HG02763 (cell line): ENCODE data around the gene RGS8.
"Not testable (repeated sequence)": the region's sequence is repeated elsewhere in the genome, so short reads cannot be mapped to it uniquely, and the experiment has no call there.

Experiments used
- ATAC-seq: cut with Tn5 transposase; IDR thresholded peaks from one replicate; pipeline ENCODE4 v1.9.1; 2021; ENCODE audit warnings: mild to moderate bottlenecking, moderate library complexity; ENCODE audit not compliant: unreplicated experiment

The RGS8 gene

DNA sequence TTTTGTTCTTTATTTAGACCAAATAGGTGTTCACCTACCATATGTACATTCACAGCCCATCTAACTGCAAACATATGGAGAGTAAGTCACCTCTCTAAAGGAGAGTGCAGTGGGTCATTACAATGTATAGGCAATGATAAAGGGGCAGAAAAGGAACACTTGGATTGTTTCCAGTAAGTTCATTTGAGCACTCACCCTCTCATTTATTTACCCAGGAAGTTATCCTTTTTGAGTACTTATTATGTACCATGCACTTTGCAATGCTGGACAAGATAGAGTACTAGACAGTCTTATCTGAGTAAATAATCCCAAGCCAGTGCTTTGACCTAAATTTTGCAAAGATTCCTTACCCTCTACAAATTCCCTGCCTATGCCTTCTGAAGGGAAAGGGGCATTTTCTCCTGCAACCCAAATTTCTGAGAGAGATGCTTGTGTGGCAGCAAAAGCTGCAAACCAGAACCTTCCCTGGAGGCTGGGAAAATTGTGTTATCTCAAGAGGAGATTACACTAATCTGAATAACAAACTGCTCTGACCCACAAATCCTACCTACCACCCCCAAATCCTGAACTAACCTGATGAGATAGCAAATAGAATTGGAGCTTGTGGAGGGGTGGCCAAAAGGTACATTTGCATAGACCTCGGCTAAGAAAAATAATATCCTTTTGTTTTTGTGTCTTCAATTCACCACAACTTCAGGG, 18.6 kb upstream of the RGS8 start:
- ATAC-seq, result no peak

DNA sequence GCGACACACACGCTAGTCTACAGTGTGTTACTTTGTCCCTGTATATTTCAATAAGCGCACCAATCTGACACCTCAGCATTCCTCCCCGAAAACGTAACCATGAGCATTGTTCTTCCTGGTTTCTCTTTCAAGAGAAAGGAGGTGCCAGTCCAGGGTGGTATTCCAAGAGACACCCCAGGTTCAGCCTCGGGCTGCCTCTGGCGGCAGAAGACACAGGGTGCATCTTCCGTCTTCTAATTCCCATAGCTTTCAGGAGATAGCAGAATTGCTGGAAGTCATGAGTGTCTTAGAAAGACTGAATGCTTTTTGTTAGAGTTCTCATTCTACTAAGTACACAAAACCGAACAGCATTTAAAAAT, 15.9 kb upstream of the RGS8 start:
- no peak for ATAC-seq

DNA sequence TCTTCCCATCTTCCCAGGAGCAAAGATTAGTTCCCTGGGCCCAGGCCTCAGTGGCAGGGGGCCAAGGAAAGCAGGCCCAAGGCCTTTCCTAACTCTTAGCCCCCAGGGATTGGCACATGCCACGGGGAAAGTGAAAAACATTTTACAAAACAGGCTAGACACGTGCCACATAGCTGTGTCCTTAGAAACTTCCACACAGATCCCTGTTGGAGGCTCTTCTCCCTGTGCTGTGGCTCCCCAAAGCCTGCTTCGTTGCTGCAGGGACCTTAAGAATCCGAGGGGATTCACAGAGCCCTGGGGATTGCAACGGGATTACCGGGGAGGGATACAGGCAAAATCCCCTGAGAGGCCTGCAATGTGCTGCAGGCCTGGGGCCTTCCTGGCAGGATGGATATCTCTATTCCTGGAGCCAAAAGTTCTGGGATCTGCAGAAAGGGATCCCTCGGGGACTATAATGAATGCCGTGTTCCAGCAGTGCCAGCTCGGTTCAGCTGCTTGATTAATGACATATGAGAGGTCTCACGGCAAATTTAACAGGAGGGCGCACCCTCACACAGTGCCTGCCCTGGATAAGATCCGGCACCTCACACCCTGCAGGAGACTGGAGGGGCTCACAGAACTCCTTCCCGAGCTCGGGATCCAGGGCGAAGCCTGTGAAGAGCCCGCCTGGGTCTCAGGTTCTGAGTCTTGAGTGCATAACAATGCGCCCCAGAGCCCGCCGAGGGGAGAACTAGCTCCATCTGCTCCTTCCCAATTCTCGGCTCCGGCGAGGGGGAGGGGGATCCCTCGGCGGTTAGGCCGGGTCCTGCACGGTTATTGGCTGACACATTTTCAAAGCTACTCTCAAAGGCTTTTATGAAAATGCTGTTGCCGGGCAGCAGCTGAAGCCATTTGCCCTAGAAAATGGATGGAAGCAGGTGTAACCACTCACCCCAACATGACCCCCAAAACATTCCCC, 15.3 kb upstream of the RGS8 start:
- no peak for ATAC-seq

DNA sequence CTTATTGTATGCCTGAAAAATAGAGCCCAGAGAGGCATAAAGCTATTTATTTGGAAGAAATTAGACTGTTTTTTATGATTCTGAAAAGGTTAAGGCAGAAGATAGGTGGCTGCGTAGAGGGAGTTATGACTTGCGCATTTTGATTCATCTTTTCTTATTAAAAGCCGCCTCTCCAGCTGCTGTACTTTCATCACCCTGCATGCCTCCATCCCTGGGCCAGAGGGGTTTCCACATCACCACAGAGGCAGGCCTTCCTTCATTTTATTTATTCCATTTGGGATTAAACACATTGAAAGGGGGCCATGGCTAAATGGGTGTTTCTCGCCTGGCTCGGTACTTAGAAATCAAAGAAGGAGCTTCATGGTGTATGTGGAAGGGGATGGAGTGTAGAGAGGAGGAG, 14.6 kb upstream of the RGS8 start:
- no peak for ATAC-seq

DNA sequence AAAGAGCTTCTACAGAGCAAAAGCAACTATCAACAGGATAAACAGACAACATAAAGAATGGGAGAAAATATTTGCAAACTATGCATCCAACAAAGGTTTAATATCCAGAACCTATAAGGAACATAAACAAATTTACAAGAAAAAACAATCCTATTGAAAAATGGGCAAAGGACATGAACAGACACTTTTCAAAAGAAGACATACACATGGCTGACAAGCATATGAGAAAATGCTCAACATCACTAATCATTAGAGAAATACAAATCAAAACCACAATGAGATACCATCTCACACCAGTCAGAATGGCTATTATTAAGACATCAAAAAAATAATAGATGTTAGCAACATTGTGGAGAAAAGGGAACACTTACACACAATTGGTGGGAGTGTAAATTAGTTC, 8.8 kb upstream of the RGS8 start:
- not testable (repeated sequence) for ATAC-seq

DNA sequence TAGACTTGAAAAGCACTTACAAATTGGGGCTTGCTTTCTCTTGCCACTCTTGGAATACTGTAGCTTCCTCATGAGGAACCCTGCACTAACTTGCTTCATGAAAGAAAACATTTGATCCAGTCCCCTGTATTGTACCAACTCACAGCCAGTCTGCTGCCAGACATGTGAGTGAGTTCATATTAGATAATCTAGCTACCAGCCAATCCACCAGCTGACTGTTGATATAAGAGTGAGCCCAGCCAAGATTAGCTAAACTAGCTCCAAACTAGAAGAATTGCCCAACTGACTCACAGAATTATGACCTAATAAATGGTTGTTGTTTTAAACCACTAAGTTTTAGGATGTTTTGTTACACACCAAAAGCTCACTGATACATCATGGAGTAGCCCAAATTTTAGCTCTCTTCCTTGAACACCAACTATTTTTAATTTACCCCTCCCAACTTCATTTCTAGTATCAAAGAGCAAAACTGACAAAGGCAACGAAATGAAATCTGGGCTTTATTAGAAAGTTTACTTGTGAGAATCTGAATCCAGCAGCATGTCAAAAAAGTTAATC, 6.6 kb upstream of the RGS8 start:
- no peak for ATAC-seq

DNA sequence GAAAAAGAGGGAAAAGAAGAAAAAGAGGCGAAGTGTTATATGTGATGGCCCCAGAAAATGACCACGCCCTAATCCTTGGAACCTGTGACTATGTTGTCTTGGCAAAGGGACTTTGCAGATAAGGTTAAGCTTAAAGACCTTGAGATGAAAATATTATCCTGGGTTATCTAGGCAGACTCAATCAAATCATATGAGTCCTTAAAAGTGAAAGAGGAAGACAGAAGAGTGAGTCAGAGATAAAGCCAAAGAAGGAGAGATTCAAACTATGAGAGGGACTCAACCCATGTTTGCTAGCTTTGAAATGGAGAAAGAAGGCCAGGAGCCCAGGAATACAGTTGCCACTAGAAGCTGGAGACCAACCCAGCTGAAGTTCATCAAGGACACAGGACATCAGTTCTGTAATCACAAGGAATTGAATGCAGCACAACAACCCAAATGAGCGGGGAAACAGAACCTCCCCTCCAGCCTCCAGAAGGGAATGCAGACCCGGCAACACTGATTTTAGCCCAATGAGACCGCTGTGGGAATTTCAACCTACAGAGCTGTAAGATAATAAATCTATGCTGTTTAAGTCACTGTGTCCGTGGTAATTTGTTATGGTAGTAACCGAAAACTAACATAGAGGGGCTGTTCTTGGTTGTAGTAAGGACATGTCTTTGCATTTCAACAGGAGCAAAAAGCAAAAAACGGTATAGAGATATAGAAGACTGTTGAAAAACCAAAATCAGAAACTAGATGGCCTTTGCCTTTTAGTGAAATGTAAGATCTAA, 4.2 kb upstream of the RGS8 start:
- no peak for ATAC-seq

DNA sequence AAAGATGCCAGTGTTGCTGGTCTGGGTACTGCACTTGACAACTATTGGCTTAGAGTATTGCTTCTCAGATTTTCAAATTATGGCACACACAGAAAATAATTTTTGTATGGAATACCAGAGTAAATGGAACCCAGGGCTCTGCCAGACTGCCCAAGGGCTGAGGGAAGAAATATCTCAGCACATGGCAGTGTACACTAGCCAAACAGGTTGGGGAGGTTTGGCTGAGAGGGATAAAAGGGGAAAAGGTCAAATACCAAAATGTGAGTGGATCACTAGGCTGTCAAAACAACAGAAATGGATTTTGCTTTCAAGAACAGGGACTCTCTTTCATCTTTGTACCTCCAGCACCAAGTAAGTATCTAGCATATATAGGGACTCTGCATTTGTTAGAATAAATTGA, 3.0 kb upstream of the RGS8 start:
- no peak for ATAC-seq

DNA sequence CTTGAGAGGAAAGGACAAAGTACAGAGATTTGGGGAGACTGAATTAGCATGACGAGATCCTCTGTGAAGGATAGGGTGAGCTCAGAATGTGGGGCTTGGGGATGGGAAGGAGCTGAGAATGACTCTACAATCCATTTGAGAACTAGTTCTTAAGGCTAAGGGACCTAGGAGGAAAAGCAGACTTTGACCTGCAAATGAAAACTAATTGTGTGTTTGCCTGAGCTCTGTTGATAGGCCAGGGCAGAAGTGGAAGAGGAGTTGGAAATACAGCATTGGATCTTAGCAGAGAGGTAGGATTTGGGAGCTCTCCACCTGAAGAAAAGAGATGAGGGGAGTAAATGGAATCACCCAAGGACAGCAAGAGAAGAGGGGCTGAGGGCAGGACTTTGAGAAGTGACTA, 2.1 kb upstream of the RGS8 start:
- no peak for ATAC-seq

DNA sequence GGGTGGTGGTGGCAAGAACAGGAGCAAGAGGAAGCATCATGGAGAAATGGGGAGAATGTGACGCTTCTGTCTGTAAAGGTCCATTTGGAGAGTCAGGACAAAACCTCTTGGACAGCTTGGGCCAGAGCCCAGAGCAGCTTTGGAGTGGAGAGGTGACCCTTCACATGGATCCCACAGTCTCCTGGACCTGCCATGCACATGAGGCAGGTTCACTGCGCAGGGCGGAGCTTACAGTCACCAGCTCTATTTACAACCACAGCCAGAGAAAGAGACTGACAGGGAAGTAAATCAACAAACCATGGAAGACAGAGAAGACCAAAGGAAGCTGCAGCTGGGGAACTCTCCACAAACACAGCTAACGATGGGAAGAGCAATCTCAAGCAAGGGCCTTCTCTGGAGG, 828 bp upstream of the RGS8 start:
- no peak for ATAC-seq

DNA sequence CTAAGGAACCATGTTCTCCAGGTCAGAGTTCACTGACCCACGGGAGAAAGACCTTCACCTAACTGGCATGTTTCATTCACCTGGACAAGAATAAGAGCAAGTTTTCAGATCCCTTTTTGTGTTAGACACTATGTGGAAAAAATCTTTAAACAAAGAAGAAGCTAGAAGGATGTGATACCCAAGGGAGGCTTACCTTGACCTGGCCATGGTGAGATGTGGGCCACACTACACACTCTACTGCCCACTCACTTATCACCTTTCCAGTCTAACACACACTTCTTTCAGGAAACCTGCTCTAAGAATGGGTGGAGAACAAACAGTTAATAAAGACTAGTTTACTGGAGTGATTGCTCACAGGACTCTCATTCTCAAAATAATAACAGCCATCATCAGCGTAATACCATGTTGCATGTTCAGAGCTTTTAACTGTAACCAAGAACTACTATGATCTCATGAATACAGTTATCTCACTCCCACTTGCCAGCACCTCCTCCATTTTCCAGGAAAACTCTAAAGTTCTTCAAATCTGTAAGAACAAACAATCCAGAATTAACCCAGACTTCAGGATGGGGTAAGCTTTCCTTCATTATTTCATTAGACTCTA, 1.4 kb downstream of the RGS8 start:
- no peak for ATAC-seq

DNA sequence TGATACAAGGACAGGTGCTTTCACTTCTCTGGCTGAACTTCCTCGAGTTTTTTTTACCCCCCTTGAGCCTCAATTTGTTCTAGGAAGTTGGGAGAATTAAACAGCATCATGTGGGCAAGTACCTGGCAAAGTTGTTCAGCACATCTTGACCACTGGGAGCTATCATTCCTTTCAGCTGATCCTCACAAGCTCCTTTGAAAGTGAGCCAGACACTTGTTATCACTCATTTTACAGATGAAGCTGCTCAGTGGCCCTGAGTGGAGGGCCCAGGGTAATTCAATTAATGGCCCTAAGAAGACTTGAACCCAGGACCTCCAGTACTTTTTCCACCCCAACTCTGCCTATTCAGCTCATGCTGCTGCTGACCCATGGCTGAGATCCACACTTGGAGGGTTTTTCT, 2.0 kb downstream of the RGS8 start:
- ATAC-seq, result no peak

DNA sequence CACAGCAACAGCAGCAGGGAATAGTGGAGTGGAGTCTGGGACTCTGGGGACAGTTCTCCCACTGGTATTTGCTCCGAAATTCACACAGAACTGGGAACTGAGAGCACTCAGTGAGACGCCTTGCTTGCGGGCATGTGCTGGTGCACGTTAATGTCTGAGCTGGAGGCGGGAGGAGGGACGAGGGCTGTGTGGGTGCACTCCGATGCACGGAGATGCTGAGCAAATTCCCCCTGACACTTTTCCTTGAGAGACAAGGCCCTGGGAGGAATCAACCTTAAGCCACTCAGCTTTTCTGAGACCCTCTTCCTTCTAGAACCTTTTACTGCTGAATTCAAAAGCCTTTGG, 2.8 kb downstream of the RGS8 start:
- ATAC-seq, result no peak

DNA sequence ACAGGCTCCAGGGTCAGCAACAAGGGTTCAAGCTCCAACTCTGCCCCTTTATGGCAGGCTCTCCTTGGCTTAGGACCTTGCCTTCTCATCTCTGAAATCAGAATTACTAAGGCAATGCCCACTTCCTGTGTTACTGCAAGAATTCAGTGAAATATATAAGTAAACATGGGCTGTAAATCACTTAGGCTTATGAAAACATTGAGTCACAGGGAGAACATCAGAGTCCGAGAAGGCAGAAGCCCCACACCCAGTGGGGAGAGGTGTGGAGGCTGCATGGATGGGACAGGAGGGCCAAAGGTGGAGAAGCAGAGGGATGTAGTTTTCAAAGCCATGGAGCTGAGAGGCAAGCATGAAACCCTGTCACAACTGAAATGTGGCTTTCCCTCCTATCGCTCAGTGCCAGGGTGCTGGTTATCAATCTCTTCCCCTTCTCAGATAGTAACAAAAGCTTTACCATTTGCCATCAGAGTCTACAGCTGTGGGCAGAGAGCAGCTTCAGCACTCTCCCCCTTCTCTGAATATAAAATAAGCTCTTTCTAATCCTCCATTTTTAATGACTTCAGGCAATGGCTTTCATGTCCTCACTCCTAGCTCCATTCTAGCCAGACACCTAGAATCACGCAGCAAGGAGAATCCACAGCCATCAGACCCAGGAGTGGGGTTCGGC, 3.4 kb downstream of the RGS8 start:
- no peak for ATAC-seq

DNA sequence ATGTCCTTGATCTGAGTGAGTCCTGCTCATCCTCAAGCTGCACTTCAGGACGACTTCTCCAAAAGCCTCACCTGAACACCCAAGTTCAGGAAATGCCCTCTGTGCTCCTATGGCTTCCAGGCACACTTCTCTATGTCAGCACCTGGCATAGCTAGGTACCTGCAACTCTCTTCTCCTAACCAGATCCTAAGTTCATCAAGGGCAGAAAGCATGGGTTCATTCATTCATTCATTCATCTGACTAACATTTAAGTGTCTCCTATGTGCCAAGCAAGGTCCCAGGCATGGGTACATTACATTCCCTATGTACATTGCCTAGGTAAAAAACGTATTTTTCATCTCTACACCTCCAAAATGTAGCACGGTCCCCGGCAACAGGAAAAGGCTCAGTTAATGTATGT, 4.0 kb downstream of the RGS8 start:
- ATAC-seq, result no peak

DNA sequence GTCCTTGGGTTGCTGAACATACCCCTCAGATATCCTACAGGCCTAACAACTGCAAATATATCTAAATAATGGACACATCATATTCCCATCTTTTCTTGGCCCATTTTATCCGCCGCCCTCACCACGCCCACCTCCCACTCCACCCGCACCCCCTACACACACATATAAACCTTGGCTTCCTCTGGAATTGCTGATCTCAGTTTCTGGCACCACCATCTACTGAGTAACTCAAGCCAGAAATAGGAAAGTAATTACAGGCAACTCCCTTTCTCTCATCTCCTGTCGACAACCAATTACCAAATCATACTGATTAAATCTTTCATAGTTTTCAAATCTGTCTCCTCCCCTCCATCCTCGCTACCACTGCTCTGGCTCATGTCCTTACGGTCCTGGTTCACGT, 4.7 kb downstream of the RGS8 start:
- no peak for ATAC-seq

DNA sequence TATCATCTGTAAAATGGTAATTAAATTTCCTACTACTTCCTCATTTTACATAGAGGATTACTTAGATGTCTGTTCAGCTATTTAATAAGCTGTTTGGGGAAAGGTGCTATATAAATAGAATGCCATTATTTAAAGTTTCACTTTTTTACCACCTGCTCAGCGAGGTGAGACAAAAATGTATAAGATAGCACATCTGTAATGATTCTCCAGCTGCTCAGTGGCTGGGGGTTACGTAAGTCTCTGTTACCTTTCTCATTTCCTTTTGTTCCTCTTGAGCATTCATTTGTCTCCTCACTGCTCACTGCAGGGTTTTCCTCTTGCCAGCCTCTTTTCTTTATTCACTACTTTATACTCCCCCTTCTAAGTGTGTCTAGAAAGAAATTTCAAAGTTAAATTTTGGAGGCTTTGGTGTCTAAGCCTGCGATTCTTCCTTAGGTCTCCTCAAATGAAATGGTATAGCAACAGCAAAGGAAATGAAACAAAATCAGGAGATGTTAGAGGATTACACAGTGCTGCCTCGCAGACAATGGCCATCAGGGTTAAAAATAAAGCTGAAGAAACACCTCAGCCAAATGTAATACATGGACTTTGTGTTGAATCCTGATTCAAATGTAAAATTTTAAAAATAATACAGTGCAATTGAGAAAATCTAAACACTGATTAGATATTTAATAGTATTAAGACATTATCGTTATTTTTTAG, 6.8 kb downstream of the RGS8 start:
- ATAC-seq, result peak; percentile 71

DNA sequence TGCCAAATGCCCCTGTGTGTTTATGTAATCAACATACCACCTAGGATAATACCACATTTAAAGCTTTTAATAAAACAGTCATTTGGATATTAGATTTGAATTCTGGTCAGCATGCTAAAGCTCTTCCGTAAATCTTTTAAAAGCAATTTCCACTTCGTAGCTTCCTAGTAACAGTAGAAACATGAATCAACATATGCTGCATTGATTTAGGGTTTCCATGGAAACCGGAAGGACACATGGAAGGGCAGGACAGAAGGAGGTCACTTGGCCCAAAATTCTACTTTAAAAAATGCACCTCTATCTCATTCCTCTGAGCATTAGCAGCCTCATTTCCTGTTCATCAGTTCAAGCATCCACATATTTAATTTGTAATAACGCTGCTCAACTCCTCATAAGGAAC, 8.1 kb downstream of the RGS8 start:
- no peak for ATAC-seq

DNA sequence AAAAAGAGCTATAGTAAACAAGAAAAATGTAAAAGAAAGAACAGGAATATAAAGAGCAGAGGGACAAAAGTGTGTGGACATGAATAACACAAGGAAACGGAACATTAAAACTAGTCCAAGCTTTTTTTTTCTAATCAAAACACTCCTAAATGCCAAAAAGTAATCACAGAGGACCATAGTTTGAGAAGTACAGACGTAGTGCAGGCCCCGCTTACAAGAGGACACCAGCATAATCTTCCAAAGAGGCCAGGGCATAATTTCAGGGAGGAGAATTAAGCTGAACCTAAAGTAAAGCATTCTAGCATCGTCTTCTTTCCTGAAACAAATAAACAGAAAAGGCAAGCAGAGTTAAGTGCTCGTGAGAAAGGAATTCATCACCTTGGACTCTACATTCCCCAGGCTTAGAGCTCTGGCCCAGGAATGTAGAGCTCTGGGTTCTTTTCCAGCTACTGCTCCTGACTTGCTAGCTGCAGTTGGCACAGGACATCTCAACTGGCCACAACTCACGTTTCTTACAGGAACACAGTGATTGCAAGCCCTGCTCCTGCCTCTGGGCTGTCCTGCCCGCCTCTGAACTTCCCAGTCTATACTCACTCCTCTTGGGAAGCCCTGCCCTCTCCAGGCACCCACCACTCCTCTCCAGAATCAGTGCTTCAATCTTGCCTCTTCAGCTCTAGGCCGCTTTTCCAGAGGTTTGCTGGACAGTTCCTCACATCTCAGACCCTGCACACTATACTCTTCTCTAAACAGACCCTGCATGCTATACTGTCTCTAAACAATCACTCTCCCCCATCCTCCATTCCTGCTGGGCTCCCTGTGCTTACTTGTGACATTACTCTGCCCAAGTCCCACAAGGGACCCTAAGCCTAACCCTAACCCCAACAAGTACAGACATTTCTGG, 9.8 kb downstream of the RGS8 start:
- ATAC-seq, result no peak
